ENCODE data around the gene ST6GALNAC6. TPM values are rescaled to one million over a fixed set of nuclear protein-coding genes. Genes with fewer than 3 reads are reported as not detected.

Gene ST6GALNAC6
- total RNA-seq, 1 donor from 2014 or later: 26.1 TPM

- no peaks in the 10 kb centered on the region for H3K36me3 Mint-ChIP-seq (ENCODE audit: unreplicated experiment)
- H3K4me1 Mint-ChIP-seq (ENCODE audit: low read depth, unreplicated experiment): peaks cover 14% of the 10 kb centered on the region
- H3K9me3 Mint-ChIP-seq (ENCODE audit: unreplicated experiment): peaks cover 1% of the 10 kb centered on the region
- no peak overlapping the region for H3K4me3 Mint-ChIP-seq (ENCODE audit: unreplicated experiment)
- no peak for DNase-seq
- TF ChIP-seq CTCF (IDR thresholded peaks at IDR 0.05; ENCODE audit: partially characterized antibody, unreplicated experiment): no peak
- H3K27me3 Mint-ChIP-seq (ENCODE audit: unreplicated experiment): peaks cover 8% of the 10 kb centered on the region
- no peak overlapping the region for H3K27ac Mint-ChIP-seq (ENCODE audit: unreplicated experiment)
These were observed 14.3 kb upstream of the ST6GALNAC6 start for GRCh38 chr9:127913682-127914081.

- H3K27ac Mint-ChIP-seq (ENCODE audit: unreplicated experiment): no peak overlapping the region
- H3K9me3 Mint-ChIP-seq (ENCODE audit: unreplicated experiment): peaks cover 1% of the 10 kb centered on the region
- H3K4me3 Mint-ChIP-seq (ENCODE audit: unreplicated experiment): no peak overlapping the region
- no peaks in the 10 kb centered on the region for H3K36me3 Mint-ChIP-seq (ENCODE audit: unreplicated experiment)
- peaks cover 8% of the 10 kb centered on the region for H3K27me3 Mint-ChIP-seq (ENCODE audit: unreplicated experiment)
- no peak for TF ChIP-seq CTCF (IDR thresholded peaks at IDR 0.05; ENCODE audit: partially characterized antibody, unreplicated experiment)
- H3K4me1 Mint-ChIP-seq (ENCODE audit: low read depth, unreplicated experiment): peaks cover 14% of the 10 kb centered on the region
- DNase-seq: no peak
These were observed 13.5 kb upstream of the ST6GALNAC6 start for GRCh38 chr9:127912882-127913281.

DNA sequence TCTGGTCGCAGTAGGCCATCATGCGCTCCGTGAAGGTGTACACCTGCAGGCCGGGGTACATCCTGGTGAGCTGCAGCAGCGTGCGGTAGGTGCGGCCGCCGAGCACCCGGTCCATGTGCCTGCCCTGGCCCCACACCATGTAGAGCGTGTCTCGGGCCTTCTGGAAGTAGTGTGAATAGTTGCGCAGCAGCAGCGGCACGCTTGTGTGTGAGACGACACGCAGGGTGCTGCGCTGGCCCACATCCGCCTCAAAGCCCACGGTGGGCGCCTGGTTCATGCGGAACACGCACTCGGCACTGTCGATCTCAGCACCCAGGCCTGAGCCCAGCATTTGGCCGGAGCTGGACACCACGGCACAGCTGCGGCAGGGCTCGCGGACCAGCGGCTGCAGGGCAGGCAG is 12.9 kb upstream of the ST6GALNAC6 start:
- no peak for DNase-seq

GRCh38 chr9:127910613-127911205 is 11.3 kb upstream of the ST6GALNAC6 start:
- Mint-ChIP-seq H3K36me3 (ENCODE audit: unreplicated experiment) (no peaks in the 10 kb centered on the region), H3K9me3 (ENCODE audit: unreplicated experiment) (peaks cover 1% of the 10 kb centered on the region), H3K4me3 (ENCODE audit: unreplicated experiment) (no peak overlapping the region), H3K27me3 (ENCODE audit: unreplicated experiment) (peaks cover 5% of the 10 kb centered on the region), H3K4me1 (ENCODE audit: low read depth, unreplicated experiment) (peaks cover 7% of the 10 kb centered on the region), H3K27ac (ENCODE audit: unreplicated experiment) (peak overlapping the region; percentile 68)
- DNase-seq: no peak
- TF ChIP-seq CTCF (IDR thresholded peaks at IDR 0.05; ENCODE audit: partially characterized antibody, unreplicated experiment): no peak

More for the DNA sequence above, 12.9 kb upstream of the ST6GALNAC6 start:
- Mint-ChIP-seq H3K4me3 (ENCODE audit: unreplicated experiment) (no peak overlapping the region), H3K36me3 (ENCODE audit: unreplicated experiment) (no peaks in the 10 kb centered on the region), H3K27me3 (ENCODE audit: unreplicated experiment) (peaks cover 8% of the 10 kb centered on the region), H3K27ac (ENCODE audit: unreplicated experiment) (peak overlapping the region; percentile 33), H3K9me3 (ENCODE audit: unreplicated experiment) (peaks cover 1% of the 10 kb centered on the region), H3K4me1 (ENCODE audit: low read depth, unreplicated experiment) (peaks cover 11% of the 10 kb centered on the region)
- no peak for TF ChIP-seq CTCF (IDR thresholded peaks at IDR 0.05; ENCODE audit: partially characterized antibody, unreplicated experiment)

GRCh38 chr9:127909839-127910273 is 10.5 kb upstream of the ST6GALNAC6 start:
- H3K4me1 Mint-ChIP-seq (ENCODE audit: low read depth, unreplicated experiment): peaks cover 10% of the 10 kb centered on the region

More at GRCh38 chr9:127909839-127910273, 10.5 kb upstream of the ST6GALNAC6 start:
- peaks cover 5% of the 10 kb centered on the region for H3K27me3 Mint-ChIP-seq (ENCODE audit: unreplicated experiment)
- no peak for DNase-seq
- H3K27ac Mint-ChIP-seq (ENCODE audit: unreplicated experiment): no peak overlapping the region
- no peak for TF ChIP-seq CTCF (IDR thresholded peaks at IDR 0.05; ENCODE audit: partially characterized antibody, unreplicated experiment)
- H3K4me3 Mint-ChIP-seq (ENCODE audit: unreplicated experiment): no peak overlapping the region
- peaks cover 4% of the 10 kb centered on the region for H3K9me3 Mint-ChIP-seq (ENCODE audit: unreplicated experiment)
- no peaks in the 10 kb centered on the region for H3K36me3 Mint-ChIP-seq (ENCODE audit: unreplicated experiment)

Measured in glutamatergic neuron (in vitro differentiated cells).